Activated CD8-positive, alpha-beta memory T cell treated with anti-CD3 and anti-CD28 coated beads, Interleukin-2, amount 50 U/mL, for 48 hours (primary cell): Measurements from ENCODE around the gene GNAI2.
"Not testable (repeated sequence)": the region's sequence is repeated elsewhere in the genome, so short reads cannot be mapped to it uniquely, and the experiment has no call there.

ENCODE experiments used
- DNase-seq: peaks from one replicate; pipeline ENCODE4 v3.0.0-alpha.2; 2020

The GNAI2 gene

GRCh38 chr3:50205413-50206276 lies 30.4 kb upstream of the GNAI2 start:
- DNase-seq: peak; percentile 69

DNA sequence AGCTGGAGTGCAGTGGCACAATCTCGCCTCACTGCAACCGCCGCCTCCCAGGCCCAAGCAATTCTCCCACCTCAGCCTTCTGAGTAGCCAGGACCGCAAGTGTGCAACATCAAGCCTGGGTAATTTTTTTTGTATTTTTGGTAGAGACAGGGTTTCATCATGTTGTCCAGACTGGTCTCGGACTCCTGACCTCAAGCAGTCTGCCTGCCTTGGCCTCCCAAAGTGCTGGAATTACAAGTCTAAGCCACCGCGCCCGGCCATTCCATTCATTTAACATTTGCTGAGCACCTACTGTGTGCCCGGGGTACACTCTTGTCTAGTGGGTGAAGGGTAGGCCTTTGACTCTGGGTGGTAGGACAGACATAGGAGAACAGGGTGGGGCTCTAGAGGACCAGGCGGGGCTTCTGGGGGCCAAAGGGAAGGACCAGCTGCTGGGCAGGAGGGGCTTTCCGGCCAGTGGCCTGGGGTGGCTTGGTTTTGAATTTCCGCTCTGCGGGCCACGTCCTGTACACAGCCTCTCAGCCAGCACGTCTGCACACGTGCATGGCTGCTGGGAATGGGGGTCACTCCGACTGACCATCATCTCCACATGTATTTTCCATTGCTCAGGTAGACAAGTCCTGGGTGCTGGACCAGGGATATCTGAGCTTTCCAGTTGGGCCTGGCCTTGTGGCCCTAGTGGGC lies 28.5 kb upstream of the GNAI2 start:
- no peak for DNase-seq

- DNase-seq: no peak
These were observed 27.2 kb upstream of the GNAI2 start for GRCh38 chr3:50208677-50209344.

DNA sequence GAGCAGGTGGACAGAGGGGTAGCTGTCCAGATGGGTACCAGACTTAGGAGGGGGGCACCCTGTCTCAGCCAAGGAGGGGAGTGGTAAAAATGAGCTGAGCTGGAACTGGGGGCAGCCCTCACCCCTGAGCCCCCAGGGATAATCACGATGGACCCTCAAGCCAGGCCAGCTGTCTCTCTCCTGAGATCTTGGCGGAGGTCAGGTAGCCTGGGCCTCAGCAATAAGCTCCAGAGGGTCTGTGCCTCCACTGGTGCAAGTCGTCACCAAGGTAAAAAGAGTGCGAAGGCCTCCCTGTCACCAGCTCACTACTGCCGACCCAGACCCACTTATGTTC lies 25.9 kb upstream of the GNAI2 start:
- DNase-seq: no peak

DNA sequence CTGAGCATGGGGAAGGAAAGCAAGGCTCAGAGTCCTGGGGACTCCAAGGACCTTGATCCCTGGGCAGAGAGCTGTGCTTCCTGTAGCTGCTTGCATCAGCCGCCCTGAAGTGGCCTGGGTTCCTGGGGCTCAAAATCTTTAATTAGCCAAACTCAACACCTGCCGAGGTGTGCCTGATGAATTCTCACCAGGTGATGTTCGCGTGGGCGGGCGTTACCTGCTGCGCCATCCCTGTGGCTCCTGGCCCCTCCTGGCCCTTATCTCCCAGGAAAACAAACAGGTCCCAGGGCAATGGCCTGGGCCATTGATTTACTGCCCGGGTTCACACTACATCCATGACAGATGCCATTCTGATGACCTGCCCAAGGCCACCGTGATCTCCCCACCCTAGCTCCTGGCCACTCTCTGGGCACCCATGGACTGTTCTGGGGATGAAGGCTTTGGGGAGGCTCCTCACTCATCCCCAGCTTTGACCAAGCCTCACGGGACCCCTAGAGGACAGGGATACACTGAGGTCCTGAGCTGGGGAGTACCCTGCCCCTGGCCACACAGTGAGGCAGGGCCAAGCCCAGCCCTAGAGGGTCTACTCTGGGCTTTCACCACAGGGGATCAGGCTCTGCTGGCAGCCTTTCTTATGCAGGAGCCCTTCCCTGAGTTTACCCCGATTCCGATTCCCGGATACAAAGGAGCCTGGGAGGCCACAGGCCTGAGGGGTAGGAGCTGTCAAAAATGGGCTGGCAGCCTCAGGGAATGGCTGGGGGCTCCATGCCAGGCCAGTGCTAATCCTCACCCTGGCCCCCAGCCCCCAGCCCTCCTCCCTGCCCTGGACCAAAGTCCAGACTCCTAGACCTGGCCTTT lies 25.3 kb upstream of the GNAI2 start:
- DNase-seq: no peak

DNA sequence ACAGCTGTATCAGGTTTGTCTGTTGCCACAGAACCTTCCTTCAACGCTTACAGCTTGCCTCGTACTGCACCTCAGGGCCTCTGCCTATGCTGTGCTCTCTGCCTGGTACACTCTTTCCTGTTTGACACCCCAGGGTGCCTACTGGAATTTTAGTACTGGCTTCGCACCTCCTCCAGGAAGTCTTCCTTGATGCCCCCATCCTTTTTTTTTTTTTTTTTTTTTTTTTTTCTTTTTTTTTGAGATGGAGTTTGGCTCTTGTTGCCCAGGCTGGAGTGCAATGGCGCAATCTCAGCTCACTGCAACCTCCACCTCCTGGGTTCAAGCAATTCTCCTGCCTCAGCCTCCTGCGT lies 24.7 kb upstream of the GNAI2 start:
- not testable (repeated sequence) for DNase-seq

DNA sequence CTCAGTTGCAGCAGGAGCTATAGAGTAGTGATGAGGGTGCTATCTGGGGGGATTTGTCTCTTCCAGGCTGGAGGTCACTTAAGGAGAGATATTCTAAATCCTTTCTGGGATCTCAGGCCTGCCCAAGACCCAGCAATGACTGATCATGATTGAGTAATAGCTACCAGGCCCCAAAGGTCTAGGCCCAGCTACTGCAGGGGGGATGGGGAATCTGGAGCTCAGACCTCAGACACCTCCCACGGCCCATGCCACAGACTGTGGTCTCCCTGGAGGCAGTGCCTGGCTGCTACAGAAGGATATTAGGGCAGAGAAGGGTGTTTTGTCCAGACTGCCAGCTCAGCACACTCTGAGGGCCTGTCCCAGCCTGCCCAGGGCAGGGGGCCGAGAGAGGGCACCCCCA lies 24.1 kb upstream of the GNAI2 start:
- peak; percentile 68 for DNase-seq

DNA sequence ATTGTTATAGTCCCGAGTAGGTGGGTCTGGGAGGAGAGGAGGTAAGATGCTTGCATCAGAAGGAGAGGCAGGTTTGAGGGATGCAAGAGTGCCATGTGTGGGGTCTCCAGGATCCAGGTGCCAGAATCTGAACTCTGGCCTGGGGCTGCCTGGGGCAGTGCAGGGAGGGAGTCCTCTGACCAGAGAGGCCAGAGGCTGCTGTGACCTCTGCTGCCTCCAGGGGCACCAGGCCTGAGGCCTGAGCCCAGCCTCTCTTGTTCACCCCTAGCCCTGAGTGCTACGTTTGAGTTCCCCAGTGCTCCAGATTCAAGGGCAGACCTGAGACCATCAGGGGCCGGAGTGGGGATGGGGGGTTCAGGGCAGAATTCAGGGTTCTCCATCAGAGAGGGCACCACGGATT lies 23.5 kb upstream of the GNAI2 start:
- no peak for DNase-seq

DNA sequence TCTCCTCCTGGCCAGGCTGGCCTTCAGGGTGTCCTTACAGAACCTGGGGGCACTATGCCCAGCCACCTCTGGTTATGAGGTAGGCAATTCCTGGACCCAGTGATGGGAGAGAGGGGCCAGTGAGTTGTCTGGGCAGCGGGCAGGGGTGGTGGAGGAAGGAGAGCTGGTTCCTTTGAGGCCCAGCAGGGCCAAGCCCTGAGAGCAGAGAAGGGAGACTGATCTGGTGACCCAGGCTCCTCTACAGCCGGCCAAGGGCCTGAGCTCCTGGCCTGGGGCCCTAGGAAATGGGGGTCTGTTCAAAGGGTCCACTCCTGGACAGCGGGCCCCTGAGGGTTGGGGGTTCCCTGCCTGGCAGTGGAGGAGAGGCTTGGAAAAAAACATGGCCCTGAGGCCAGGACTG lies 23.0 kb upstream of the GNAI2 start:
- no peak for DNase-seq

DNA sequence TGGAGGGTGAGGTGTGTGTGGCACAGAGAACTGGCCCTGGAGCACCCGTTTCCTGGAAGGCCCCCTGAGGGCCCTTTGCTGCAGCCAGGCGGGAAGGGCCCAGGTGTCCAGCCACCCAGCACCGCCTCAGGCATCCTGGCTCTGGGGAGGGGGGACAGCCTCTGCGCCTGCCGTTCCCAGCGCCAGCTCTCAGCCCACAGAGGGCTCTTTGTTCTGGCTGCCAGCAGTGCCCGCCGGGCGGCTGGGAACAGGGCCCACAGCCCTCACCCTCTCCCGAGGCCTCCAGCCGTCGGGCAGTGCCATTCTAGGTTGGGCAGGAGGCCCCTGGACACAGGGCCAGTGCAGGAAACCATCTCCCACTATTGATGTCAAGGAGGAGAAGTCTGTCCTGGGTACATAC lies 22.6 kb upstream of the GNAI2 start:
- DNase-seq: no peak

DNA sequence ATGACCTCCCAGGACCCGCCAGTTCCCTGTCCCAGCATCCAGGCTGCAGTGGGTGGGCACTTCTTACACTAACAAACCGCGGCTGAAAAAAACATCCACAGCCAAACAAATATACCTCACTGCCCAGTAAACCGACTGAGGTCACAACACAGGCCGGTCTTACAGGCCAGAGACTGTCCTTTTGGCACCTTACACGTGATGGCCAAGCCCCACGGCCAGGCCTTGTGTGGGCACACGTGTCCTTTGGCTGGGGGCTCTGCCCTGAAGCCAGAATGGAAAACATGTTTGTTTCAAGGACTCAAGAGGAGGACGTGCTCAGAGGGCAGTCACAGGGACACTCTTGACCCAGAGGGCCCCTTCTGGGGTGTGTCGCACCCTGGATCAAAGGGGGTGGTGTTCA lies 21.2 kb upstream of the GNAI2 start:
- no peak for DNase-seq

DNA sequence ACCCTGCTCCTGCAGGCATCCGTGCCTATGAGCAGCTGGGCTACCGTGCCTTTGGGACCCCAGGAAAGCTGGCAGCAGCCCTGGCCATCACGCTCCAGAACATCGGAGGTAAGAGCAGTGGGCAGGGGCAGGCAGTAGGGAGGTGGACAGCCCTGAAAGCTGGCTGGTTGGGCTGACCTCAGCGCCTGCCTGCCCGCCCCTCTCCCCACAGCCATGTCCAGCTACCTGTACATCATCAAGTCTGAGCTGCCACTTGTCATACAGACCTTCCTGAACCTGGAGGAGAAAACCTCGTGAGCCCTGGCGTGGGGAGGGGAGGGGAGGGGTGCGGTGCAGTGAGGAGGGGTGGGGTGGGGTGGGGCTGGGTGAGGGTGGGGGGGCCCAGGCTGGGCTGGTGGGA lies 20.5 kb upstream of the GNAI2 start:
- no peak for DNase-seq

DNA sequence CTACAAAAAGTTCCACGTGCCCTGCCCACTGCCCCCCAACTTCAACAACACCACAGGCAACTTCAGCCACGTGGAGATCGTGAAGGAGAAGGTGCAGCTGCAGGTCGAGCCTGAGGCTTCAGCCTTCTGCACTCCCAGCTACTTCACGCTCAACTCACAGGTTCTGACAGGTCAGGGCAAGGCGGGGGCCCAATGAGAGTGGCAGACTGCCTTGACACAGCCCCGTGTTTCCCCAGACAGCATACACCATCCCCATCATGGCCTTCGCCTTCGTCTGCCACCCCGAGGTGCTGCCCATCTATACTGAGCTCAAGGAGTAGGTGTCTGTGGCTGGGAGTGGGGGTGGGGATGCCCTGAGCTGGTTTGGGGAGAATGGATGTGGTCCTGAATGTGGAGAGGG lies 18.3 kb upstream of the GNAI2 start:
- no peak for DNase-seq

GRCh38 chr3:50218448-50218847 lies 17.6 kb upstream of the GNAI2 start:
- DNase-seq: no peak

GRCh38 chr3:50219285-50219684 lies 16.7 kb upstream of the GNAI2 start:
- no peak for DNase-seq

DNA sequence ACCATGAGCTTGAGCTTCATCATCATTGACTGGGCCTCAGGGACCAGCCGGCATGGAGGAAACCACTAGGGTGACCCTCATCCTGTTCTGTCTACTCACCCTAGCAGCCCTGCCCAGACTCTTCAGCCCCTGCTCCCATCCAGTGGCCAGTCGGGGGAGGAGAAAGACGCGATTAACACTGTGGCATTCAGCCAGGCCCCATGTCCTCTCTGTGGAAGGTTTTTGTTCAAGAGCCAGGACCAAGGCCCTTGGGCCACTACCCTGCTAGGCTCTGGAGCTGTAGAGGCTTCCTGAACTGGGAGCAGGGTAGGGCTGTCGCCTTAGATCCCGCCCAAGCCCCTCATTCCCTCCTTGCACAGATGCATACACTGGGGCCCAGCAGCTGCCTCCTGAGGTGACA lies 15.9 kb upstream of the GNAI2 start:
- DNase-seq: no peak

DNA sequence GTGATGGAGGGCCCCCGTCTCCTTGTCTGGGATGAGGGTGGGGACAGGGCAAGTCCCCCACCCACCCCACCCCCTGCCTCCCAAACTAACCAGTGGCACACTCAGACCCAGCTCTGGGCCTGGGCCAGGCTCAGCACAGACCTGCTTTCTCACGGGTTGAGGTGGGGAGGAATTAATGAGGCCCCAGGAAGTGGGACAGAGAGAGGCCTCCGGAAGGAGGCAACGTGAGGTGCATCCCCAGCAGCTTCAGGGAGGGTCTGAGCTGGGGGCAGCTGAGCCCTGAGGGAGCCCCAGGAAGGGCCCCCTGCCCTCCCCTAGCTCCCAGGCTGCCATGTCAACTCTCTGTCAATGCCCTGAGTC lies 15.0 kb upstream of the GNAI2 start:
- no peak for DNase-seq

GRCh38 chr3:50221411-50222168 lies 14.4 kb upstream of the GNAI2 start:
- DNase-seq: no peak

GRCh38 chr3:50222169-50222528 lies 13.9 kb upstream of the GNAI2 start:
- no peak for DNase-seq

GRCh38 chr3:50224639-50225038 lies 11.4 kb upstream of the GNAI2 start:
- no peak for DNase-seq

GRCh38 chr3:50226888-50227389 lies 9.1 kb upstream of the GNAI2 start:
- DNase-seq: no peak

DNA sequence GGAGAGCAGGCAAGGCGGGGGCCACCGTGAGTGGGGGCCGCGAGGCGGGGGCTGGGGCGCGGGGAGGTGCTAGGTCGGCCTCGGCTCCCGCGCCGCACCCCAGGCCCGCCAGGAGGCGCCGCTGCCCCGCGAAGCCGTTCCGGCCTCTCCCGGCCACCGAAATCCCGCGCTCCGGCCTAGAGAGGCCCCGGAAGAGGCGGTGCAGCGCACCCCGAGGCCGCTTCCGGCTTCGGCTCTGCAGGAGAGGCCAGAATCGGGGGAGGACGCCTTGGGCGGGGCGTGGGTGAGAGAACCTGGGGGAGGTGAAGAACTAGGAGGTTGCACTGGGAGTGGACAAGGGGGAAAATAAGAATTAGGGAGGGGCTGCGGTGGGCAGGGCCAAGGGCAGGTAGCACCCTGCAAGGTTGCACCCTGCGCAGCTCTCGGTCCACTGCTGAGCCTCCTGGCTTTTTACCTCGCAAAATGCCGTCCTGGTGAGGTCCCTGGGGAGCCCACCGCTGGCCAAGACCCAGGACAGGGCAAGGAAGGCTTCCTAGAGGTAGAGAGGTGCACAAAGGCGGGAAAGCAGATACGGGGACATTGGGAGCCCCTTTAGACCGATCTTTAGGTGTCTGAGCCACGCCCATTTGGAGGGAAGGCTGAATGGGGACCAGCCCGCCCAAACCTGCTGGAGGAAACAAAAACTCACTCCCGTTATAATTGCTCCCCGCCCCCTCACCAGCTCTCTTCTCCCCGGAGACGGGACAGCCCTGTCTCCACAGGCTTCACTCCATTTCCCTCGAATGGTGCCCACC lies 8.4 kb upstream of the GNAI2 start:
- DNase-seq: peak; percentile 95
